Ovary (tissue), 3 donors: Measurements from ENCODE around the gene POLR2E.

Experiments used
- EP300 ChIP-seq: sonication (generic); formaldehyde crosslinking; IDR thresholded peaks from one replicate; pipeline ENCODE4 v1.6.1; 2017; ENCODE audit warnings: antibody characterized with exemption
- TF ChIP-seq, protein P1 (sequence below), 3 donors: fragments of 450-650 bp in 2 of 3; fragments of 200-600 bp in 1 of 3; IDR thresholded peaks; one replicate each; pipeline versions ENCODE4 v1.5.1 to v1.8.0; 2016 to 2022; ENCODE audit warnings: antibody characterized with exemption in 3 of 3, mild to moderate bottlenecking in 1 of 3
- donor health status: DM: no; HTN: no; CAD: no.

GRCh38 chr19:1116726-1117581, 21.8 kb upstream of the POLR2E start:
- TF ChIP-seq, protein P1, sequence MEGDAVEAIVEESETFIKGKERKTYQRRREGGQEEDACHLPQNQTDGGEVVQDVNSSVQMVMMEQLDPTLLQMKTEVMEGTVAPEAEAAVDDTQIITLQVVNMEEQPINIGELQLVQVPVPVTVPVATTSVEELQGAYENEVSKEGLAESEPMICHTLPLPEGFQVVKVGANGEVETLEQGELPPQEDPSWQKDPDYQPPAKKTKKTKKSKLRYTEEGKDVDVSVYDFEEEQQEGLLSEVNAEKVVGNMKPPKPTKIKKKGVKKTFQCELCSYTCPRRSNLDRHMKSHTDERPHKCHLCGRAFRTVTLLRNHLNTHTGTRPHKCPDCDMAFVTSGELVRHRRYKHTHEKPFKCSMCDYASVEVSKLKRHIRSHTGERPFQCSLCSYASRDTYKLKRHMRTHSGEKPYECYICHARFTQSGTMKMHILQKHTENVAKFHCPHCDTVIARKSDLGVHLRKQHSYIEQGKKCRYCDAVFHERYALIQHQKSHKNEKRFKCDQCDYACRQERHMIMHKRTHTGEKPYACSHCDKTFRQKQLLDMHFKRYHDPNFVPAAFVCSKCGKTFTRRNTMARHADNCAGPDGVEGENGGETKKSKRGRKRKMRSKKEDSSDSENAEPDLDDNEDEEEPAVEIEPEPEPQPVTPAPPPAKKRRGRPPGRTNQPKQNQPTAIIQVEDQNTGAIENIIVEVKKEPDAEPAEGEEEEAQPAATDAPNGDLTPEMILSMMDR (IDR thresholded peaks at IDR 0.05): no peak
- no peak for TF ChIP-seq EP300
